Gastrocnemius medialis (tissue), 4 donors: ENCODE results near the gene PIGS. TPM values are rescaled to one million over a fixed set of nuclear protein-coding genes. Genes with fewer than 3 reads are reported as not detected.

Experiments
- ATAC-seq, 2 donors: fragments of 150-250 bp; one replicate each; pipeline ENCODE4 v1.9.1; 2016
- DNase-seq, 2 donors: peaks; one replicate each; pipeline ENCODE4 v3.0.0-alpha.2; 2019
- H3K27ac ChIP-seq, 4 donors: fragments of 200-600 bp; sonication (generic); 1 replicate in 1 of 4; 2 replicates in 3 of 4; pipeline ENCODE4 v1.5.1; 2016 to 2018; ENCODE audit warnings: mild to moderate bottlenecking in 2 of 4, moderate library complexity in 1 of 4
- H3K27me3 ChIP-seq, 3 donors: fragments of 200-600 bp; sonication (generic) in 2 of 3; 1 replicate in 1 of 3; 2 replicates in 2 of 3; pipeline versions ENCODE4 v1.5.1 to v1.6.0; 2016 to 2019; ENCODE audit warnings: mild to moderate bottlenecking in 1 of 3, moderate library complexity in 1 of 3
- H3K36me3 ChIP-seq, 2 donors: fragments of 200-600 bp; sonication (generic) in 1 of 2; one replicate each; pipeline ENCODE4 v1.5.1; 2017 to 2018
- H3K4me1 ChIP-seq, 2 donors: fragments of 200-600 bp; sonication (generic) in 1 of 2; one replicate each; pipeline ENCODE4 v1.5.1; 2016 to 2017; ENCODE audit warnings: mild to moderate bottlenecking in 2 of 2
- H3K4me3 ChIP-seq, 4 donors: fragments of 200-600 bp; sonication (generic) in 3 of 4; 1 replicate in 1 of 4; 2 replicates in 3 of 4; pipeline ENCODE4 v1.5.1; 2016 to 2019; ENCODE audit warnings: mild to moderate bottlenecking in 2 of 4
- H3K9me3 ChIP-seq, 3 donors: fragments of 200-600 bp; sonication (generic) in 2 of 3; 1 replicate in 1 of 3; 2 replicates in 2 of 3; pipeline ENCODE4 v1.5.1; 2016 to 2019
- CTCF ChIP-seq, 5 experiments: fragments of 450-650 bp in 3 of 5; fragments of 200-600 bp in 2 of 5; sonication (generic) in 2 of 5; IDR thresholded peaks in 4 of 5; conservative IDR thresholded peaks in 1 of 5; 1 replicate in 4 of 5; 2 replicates in 1 of 5; pipeline ENCODE4 v1.5.1; 2016 to 2019; ENCODE audit warnings: antibody characterized with exemption in 5 of 5, mild to moderate bottlenecking in 3 of 5, moderate library complexity in 3 of 5
- POLR2A ChIP-seq, 2 donors: fragments of 450-650 bp; IDR thresholded peaks; one replicate each; pipeline ENCODE4 v1.6.1; 2017; ENCODE audit warnings: antibody characterized with exemption in 2 of 2, mild to moderate bottlenecking in 2 of 2, moderate library complexity in 2 of 2
- in situ Hi-C, 4 donors: fragments of 200-750 bp; cut with MboI; loops; one replicate each; pipeline versions ENCODE4 v1.15.0 to v1.8.0; 2017; ENCODE audit warnings: low sequenced_read_pairs in 4 of 4
- intact Hi-C: fragments of 100-400 bp; cut with DNase I; formaldehyde crosslinking; loops from one replicate; pipeline ENCODE4 v1.15.1; 2023; ENCODE audit warnings: low total_unique reads
- total RNA-seq, 4 donors: library from RNA; depleted of rRNA; stranded (reverse); fragments of >200 nt; gene quantifications; one replicate each; pipeline versions ENCODE4 v1.1.0 to v1.2.3, GENCODE V29; 2016

PIGS gene
- total RNA-seq, 4 donors from 2014 or later, result 25.0 to 63.0 (median 50.0) TPM

- Histone ChIP-seq H3K27ac (no peak overlapping the region), H3K4me1 (no peaks in the 10 kb centered on the region), H3K36me3 (no peaks in the 10 kb centered on the region), H3K9me3 (no peaks in the 10 kb centered on the region), H3K27me3 (no peaks in the 10 kb centered on the region), H3K4me3 (no peak overlapping the region)
- intact Hi-C loops (no loop called here), in situ Hi-C loops (no loop called here)
- TF ChIP-seq CTCF (IDR thresholded peaks at IDR 0.05 in 4 of 5, conservative IDR thresholded peaks at IDR 0.05 in 1 of 5) (no peak), POLR2A (IDR thresholded peaks at IDR 0.05) (no peak)
- no peak for DNase-seq
- no peak for ATAC-seq
Measured at GRCh38 chr17:28582513-28582912, 11.2 kb upstream of the PIGS start.

GRCh38 chr17:28580959-28581358, 9.6 kb upstream of the PIGS start:
- Histone ChIP-seq H3K4me3 (no peak overlapping the region), H3K4me1 (peaks cover 0 to 5% of the 10 kb centered on the region in 2 donors), H3K9me3 (no peaks in the 10 kb centered on the region), H3K27me3 (no peaks in the 10 kb centered on the region), H3K36me3 (no peaks in the 10 kb centered on the region), H3K27ac (no peak overlapping the region)
- no peak for DNase-seq
- no peak for ATAC-seq
- TF ChIP-seq CTCF (IDR thresholded peaks at IDR 0.05 in 4 of 5, conservative IDR thresholded peaks at IDR 0.05 in 1 of 5) (no peak), POLR2A (IDR thresholded peaks at IDR 0.05) (no peak)
- intact Hi-C loops (no loop called here), in situ Hi-C loops (no loop called here)

- Histone ChIP-seq H3K36me3 (no peaks in the 10 kb centered on the region), H3K9me3 (no peaks in the 10 kb centered on the region), H3K4me1 (peaks cover 0 to 5% of the 10 kb centered on the region in 2 donors), H3K27me3 (no peaks in the 10 kb centered on the region), H3K27ac (no peak overlapping the region), H3K4me3 (no peak overlapping the region)
- intact Hi-C loops (no loop called here), in situ Hi-C loops (no loop called here)
- ATAC-seq, result no peak
- no peak for DNase-seq
- TF ChIP-seq POLR2A (IDR thresholded peaks at IDR 0.05) (no peak), CTCF (IDR thresholded peaks at IDR 0.05 in 4 of 5, conservative IDR thresholded peaks at IDR 0.05 in 1 of 5) (no peak)
Measured at GRCh38 chr17:28579526-28579925, 8.2 kb upstream of the PIGS start.

- intact Hi-C loops (no loop called here), in situ Hi-C loops (no loop called here)
- Histone ChIP-seq H3K27me3 (no peaks in the 10 kb centered on the region), H3K4me1 (peaks cover 0 to 5% of the 10 kb centered on the region in 2 donors), H3K27ac (no peak overlapping the region), H3K4me3 (no peak overlapping the region), H3K9me3 (no peaks in the 10 kb centered on the region), H3K36me3 (no peaks in the 10 kb centered on the region)
- DNase-seq (no peak), ATAC-seq (no peak)
- TF ChIP-seq CTCF (IDR thresholded peaks at IDR 0.05 in 4 of 5, conservative IDR thresholded peaks at IDR 0.05 in 1 of 5), result no peak
- no peak for TF ChIP-seq POLR2A (IDR thresholded peaks at IDR 0.05)
Measured at GRCh38 chr17:28578246-28579195, 7.2 kb upstream of the PIGS start.
